ENCODE measurements around the gene KCNK3. TPM values are rescaled to one million over a fixed set of nuclear protein-coding genes. Genes with fewer than 3 reads are reported as not detected.

Gene KCNK3
- total and polyA plus RNA-seq, 11 donors: 0.61 to 12.2 (median 2.1) TPM

- Histone ChIP-seq H3K36me3 (no peaks in the 10 kb centered on the region), H3K27ac (no peak overlapping the region), H3K4me1 (peaks cover 0 to 6% (median under 1%) of the 10 kb centered on the region in 12 donors), H3K9me3 (no peaks in the 10 kb centered on the region), H3K4me3 (no peak overlapping the region), H3K27me3 (peaks cover 0 to 17% (median 3%) of the 10 kb centered on the region in 9 donors)
- 68 to 80% (median 73%) methylated on average over 12 to 19 of the region's 19 CpGs for WGBS, 4 donors
- ATAC-seq: no peak
- no peak for DNase-seq
- TF ChIP-seq CTCF (IDR thresholded peaks at IDR 0.05): no peak
- TF ChIP-seq POLR2A (IDR thresholded peaks at IDR 0.05): no peak
- intact Hi-C loops (cut with DNase I): no loop called here
Measured at GRCh38 chr2:26730549-26731344, 38.2 kb downstream of the KCNK3 start.

DNA sequence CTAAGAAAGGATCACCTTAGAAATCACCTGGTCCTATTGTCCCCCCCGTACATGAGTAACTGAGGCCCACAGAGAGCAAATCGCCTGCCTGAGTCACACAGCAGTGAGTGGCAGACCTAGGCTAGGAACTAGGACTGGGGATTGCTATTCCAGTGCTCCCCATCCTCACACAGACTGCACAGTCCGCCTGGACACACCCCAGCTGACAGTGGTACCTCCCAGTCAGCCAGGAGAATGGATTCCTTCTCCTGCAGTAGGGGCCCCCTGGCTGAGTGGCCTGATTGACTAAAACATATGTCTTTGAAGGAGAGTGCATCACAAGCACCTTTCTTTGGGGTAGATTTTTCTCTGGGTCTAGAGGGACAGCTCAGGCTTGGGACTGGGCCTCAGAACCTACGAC, 39.2 kb downstream of the KCNK3 start:
- 91 to 95% (median 94%) methylated on average over 4 of the region's 4 CpGs for WGBS, 4 donors
- no peak for ATAC-seq

GRCh38 chr2:26732446-26732845, 39.9 kb downstream of the KCNK3 start:
- peaks cover 0 to 12% (median 0%) of the 10 kb centered on the region in 9 donors for H3K27me3 ChIP-seq
- no peak overlapping the region for H3K4me3 ChIP-seq
- TF ChIP-seq POLR2A (IDR thresholded peaks at IDR 0.05): no peak
- no peak overlapping the region for H3K27ac ChIP-seq
- H3K36me3 ChIP-seq: no peaks in the 10 kb centered on the region
- intact Hi-C loops (cut with DNase I): no loop called here
- DNase-seq (no peak), ATAC-seq (no peak)
- WGBS, 4 donors: 92 to 97% (median 96%) methylated on average over 3 of the region's 3 CpGs
- no peaks in the 10 kb centered on the region for H3K9me3 ChIP-seq
- H3K4me1 ChIP-seq: peaks cover 0 to 16% (median 4%) of the 10 kb centered on the region in 12 donors

More for the DNA sequence above, 39.2 kb downstream of the KCNK3 start:
- H3K9me3 ChIP-seq: no peaks in the 10 kb centered on the region
- DNase-seq: no peak
- H3K36me3 ChIP-seq: no peaks in the 10 kb centered on the region
- no peak overlapping the region for H3K4me3 ChIP-seq
- peaks cover 0 to 13% (median 4%) of the 10 kb centered on the region in 12 donors for H3K4me1 ChIP-seq
- H3K27me3 ChIP-seq: peaks cover 0 to 17% (median 3%) of the 10 kb centered on the region in 9 donors
- no peak overlapping the region for H3K27ac ChIP-seq
- intact Hi-C loops (cut with DNase I): no loop called here
- TF ChIP-seq POLR2A (IDR thresholded peaks at IDR 0.05) (no peak), CTCF (IDR thresholded peaks at IDR 0.05) (no peak)

DNA sequence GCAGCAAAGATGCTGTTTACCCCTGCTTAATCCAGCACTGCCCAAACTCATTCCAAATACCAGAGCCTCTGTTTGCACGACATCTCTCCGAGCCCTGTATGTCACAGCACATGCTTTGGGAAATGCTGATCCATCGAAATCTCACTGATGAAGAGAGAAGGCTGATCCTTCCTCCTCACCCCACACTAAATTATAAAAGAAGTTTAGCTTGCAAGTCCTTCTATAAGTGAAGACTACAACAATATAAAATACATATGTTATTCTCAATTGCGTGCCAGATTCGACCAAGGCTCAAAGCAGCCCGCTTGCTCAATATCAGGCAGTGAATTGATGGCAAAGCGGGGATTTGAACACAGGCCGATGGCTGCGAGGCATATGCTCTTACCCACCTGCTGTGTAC, 40.9 kb downstream of the KCNK3 start:
- DNase-seq (no peak), ATAC-seq (no peak)
- intact Hi-C loops (cut with DNase I): no loop called here
- no peaks in the 10 kb centered on the region for H3K9me3 ChIP-seq
- peaks cover 0 to 3% (median 0%) of the 10 kb centered on the region in 9 donors for H3K27me3 ChIP-seq
- WGBS, 4 donors: 88 to 93% (median 91%) methylated on average over 9 of the region's 9 CpGs
- no peaks in the 10 kb centered on the region for H3K36me3 ChIP-seq
- no peak overlapping the region for H3K4me3 ChIP-seq
- H3K4me1 ChIP-seq: peaks cover 0 to 16% (median 4%) of the 10 kb centered on the region in 12 donors
- TF ChIP-seq POLR2A (IDR thresholded peaks at IDR 0.05): no peak
- TF ChIP-seq CTCF (IDR thresholded peaks at IDR 0.05): no peak
- no peak overlapping the region for H3K27ac ChIP-seq
